DMS 273 (cell line): ENCODE measurements around the gene DEFB124.
"Not testable (repeated sequence)": the region's sequence is repeated elsewhere in the genome, so short reads cannot be mapped to it uniquely, and the experiment has no call there.

ENCODE experiments used
- DNase-seq: peaks from one replicate; lab custom pipeline; 2025; ENCODE audit not compliant: unreplicated experiment; lab: John Stamatoyannopoulos, UW

Gene DEFB124

GRCh38 chr20:31474758-31475427 lies at the start of gene DEFB124, which contains the start of gene REM1:
Gene DEFB124 (minus strand): TSS chr20:31475127. CDS start chr20:31473013, 2,114 bp downstream.
Gene REM1 (plus strand): TSS chr20:31475288. CDS start chr20:31476446, 1,158 bp downstream.
- DNase-seq, result peak; percentile 28

GRCh38 chr20:31523361-31524283 lies 48.7 kb upstream of the DEFB124 start:
- DNase-seq, result no peak

GRCh38 chr20:31522731-31523130 lies 47.8 kb upstream of the DEFB124 start:
- no peak for DNase-seq

GRCh38 chr20:31521267-31521666 lies 46.3 kb upstream of the DEFB124 start:
- not testable (repeated sequence) for DNase-seq

GRCh38 chr20:31517373-31517772 lies 42.4 kb upstream of the DEFB124 start:
- DNase-seq, result peak; percentile 69

- no peak for DNase-seq
These were observed 41.7 kb upstream of the DEFB124 start for GRCh38 chr20:31516651-31517050.

GRCh38 chr20:31516166-31516565 lies 41.2 kb upstream of the DEFB124 start:
- DNase-seq, result no peak

GRCh38 chr20:31515775-31516107 lies 40.8 kb upstream of the DEFB124 start:
- no peak for DNase-seq

- no peak for DNase-seq
These were observed 40.3 kb upstream of the DEFB124 start for GRCh38 chr20:31515072-31515774.

GRCh38 chr20:31514154-31515071 lies 39.5 kb upstream of the DEFB124 start, which contains the start of gene HM13:
Gene HM13 (plus strand): TSS chr20:31514442. CDS start chr20:31514552, 110 bp downstream.
- DNase-seq, result peak; percentile 99

GRCh38 chr20:31508517-31509244 lies 33.8 kb upstream of the DEFB124 start:
- DNase-seq, result no peak

- DNase-seq, result no peak
These were observed 31.0 kb upstream of the DEFB124 start for GRCh38 chr20:31505903-31506302.

- DNase-seq, result peak; percentile 94
These were observed 28.2 kb upstream of the DEFB124 start for GRCh38 chr20:31502884-31503673.

GRCh38 chr20:31500527-31500926 lies 25.6 kb upstream of the DEFB124 start:
- DNase-seq, result no peak

- DNase-seq, result peak; percentile 39
These were observed 23.1 kb upstream of the DEFB124 start for GRCh38 chr20:31497838-31498540.

- DNase-seq, result peak; percentile 40
These were observed 21.9 kb upstream of the DEFB124 start for GRCh38 chr20:31496761-31497295.

- DNase-seq, result peak; percentile 66
These were observed 19.2 kb upstream of the DEFB124 start for GRCh38 chr20:31494131-31494530.

- DNase-seq, result no peak
These were observed 15.8 kb upstream of the DEFB124 start for GRCh38 chr20:31490752-31491151.
